ENCODE data around the gene SLMAP. TPM values are rescaled to one million over a fixed set of nuclear protein-coding genes. Genes with fewer than 3 reads are reported as not detected.
"Not testable (repeated sequence)": the region's sequence is repeated elsewhere in the genome, so short reads cannot be mapped to it uniquely, and the experiment has no call there.

SLMAP gene
- total RNA-seq, 3 donors from 2014 or later (not counting 1 experiment from before 2014, with no cell fraction given), result 79.4 to 98.6 (median 89.0) TPM

GRCh38 chr3:57876632-57877031, 120.5 kb downstream of the SLMAP start:
- 95% methylated on average over 2 of the region's 3 CpGs for WGBS (ENCODE audit: insufficient coverage)
- Histone ChIP-seq H3K27me3 (ENCODE audit: control insufficient read depth, insufficient read depth, low read length) (no peaks in the 10 kb centered on the region), H3K4me3 (ENCODE audit: low read length) (no peak overlapping the region), H3K9me3 (ENCODE audit: control insufficient read depth, insufficient read depth, low read length) (no peaks in the 10 kb centered on the region), H3K36me3 (ENCODE audit: control insufficient read depth, insufficient read depth, low read length) (peaks cover 8% of the 10 kb centered on the region), H3K27ac (ENCODE audit: low read length) (no peak overlapping the region), H3K4me1 (ENCODE audit: control insufficient read depth, insufficient read depth, low read length) (no peaks in the 10 kb centered on the region)
- no peak overlapping the region for H3K4me3 Mint-ChIP-seq
- no peak for ATAC-seq
- DNase-seq, result no peak
- no peak overlapping the region for H3K27ac Mint-ChIP-seq
- no peaks in the 10 kb centered on the region for H3K36me3 Mint-ChIP-seq
- TF ChIP-seq CTCF (IDR thresholded peaks at IDR 0.05), result no peak
- no peaks in the 10 kb centered on the region for H3K9me3 Mint-ChIP-seq
- intact Hi-C loops (cut with micrococcal nuclease), result no loop called here
- H3K27me3 Mint-ChIP-seq (ENCODE audit: low read depth in 2 of 2), result no peaks in the 10 kb centered on the region
- H3K4me1 Mint-ChIP-seq, result no peaks in the 10 kb centered on the region

DNA sequence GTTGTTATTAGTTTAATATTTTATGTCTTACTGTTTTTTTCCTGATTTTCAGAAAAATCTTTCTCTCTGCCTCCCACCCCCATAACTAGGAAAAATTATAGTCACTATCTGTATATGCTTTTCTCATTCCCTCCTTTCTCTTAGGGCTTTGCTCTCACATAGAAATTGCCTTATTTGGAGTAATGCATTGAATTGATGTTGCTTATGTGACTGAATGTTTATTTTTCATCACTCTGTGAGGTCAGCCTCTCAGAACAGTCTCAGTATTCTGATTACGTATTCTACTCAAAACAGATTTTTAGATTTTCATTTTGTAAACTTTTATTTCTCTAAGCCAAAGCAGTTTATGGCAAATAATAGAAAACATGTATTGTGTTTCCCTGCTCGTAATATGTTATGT, 121.0 kb downstream of the SLMAP start:
- H3K4me3 Mint-ChIP-seq, result no peak overlapping the region
- DNase-seq, result no peak
- H3K27ac Mint-ChIP-seq, result no peak overlapping the region

DNA sequence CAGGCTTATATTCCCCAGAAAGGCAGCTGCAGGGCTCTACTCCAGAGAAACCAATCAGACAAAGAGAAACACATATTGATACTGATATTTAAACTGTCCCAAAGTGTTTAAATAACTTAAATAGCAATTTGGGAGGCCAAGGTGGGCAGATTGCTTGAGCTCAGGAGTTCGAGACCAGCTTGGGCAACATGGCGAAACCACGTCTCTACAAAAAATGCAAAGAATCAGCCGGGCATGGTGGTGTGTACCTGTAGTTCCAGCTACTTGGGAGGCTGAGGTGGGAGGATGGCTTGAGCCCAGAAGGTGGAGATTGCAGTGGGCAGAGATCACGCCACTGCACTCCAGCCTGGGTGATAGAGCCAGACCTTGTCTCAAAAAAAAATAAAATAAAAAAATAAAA, 128.3 kb downstream of the SLMAP start:
- intact Hi-C loops (cut with micrococcal nuclease); H3K4me3 Mint-ChIP-seq; H3K4me1 ChIP-seq (ENCODE audit: control insufficient read depth, insufficient read depth, low read length); H3K36me3 Mint-ChIP-seq; H3K4me1 Mint-ChIP-seq; H3K27me3 ChIP-seq (ENCODE audit: control insufficient read depth, insufficient read depth, low read length); H3K36me3 ChIP-seq (ENCODE audit: control insufficient read depth, insufficient read depth, low read length); H3K4me3 ChIP-seq (ENCODE audit: low read length); H3K27me3 Mint-ChIP-seq (ENCODE audit: low read depth in 2 of 2); ATAC-seq; DNase-seq; H3K27ac Mint-ChIP-seq; H3K9me3 Mint-ChIP-seq; H3K9me3 ChIP-seq (ENCODE audit: control insufficient read depth, insufficient read depth, low read length); H3K27ac ChIP-seq (ENCODE audit: low read length): not testable (repeated sequence)
- 94% methylated on average over 5 of the region's 5 CpGs for WGBS (ENCODE audit: insufficient coverage)

More for the DNA sequence above, 121.0 kb downstream of the SLMAP start:
- no CpG with 5 or more reads among the region's 2 CpGs for WGBS (ENCODE audit: insufficient coverage)
- no peak for TF ChIP-seq CTCF (IDR thresholded peaks at IDR 0.05)
- Mint-ChIP-seq H3K4me1 (no peaks in the 10 kb centered on the region), H3K27me3 (ENCODE audit: low read depth in 2 of 2) (no peaks in the 10 kb centered on the region), H3K36me3 (no peaks in the 10 kb centered on the region), H3K9me3 (no peaks in the 10 kb centered on the region)
- Histone ChIP-seq H3K9me3 (ENCODE audit: control insufficient read depth, insufficient read depth, low read length) (no peaks in the 10 kb centered on the region), H3K36me3 (ENCODE audit: control insufficient read depth, insufficient read depth, low read length) (peaks cover 7% of the 10 kb centered on the region), H3K27ac (ENCODE audit: low read length) (no peak overlapping the region), H3K4me3 (ENCODE audit: low read length) (no peak overlapping the region), H3K27me3 (ENCODE audit: control insufficient read depth, insufficient read depth, low read length) (no peaks in the 10 kb centered on the region), H3K4me1 (ENCODE audit: control insufficient read depth, insufficient read depth, low read length) (no peaks in the 10 kb centered on the region)
- ATAC-seq, result no peak
- intact Hi-C loops (cut with micrococcal nuclease), result no loop called here

DNA sequence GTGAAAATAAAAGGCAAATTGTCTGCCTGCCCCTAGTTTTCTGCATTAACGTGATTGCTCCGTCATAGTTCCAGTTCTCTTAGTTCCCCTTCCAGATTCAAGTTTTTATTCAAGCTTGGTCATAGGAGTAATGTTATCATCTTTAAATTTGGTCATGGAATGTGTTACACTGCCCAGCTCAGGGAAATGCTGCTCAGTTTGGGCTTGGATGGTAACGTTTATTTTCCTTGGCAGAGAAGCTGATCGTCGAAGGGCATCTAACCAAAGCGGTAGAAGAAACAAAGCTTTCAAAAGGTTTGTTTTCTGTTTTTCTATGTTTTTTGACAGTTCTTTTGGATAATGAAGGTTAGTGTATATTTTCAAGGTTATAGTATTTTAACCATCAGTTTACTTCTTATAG, 133.7 kb downstream of the SLMAP start:
- H3K36me3 ChIP-seq (ENCODE audit: control insufficient read depth, insufficient read depth, low read length), result peaks cover 6% of the 10 kb centered on the region
- H3K4me1 ChIP-seq (ENCODE audit: control insufficient read depth, insufficient read depth, low read length), result no peaks in the 10 kb centered on the region
- no peak overlapping the region for H3K27ac Mint-ChIP-seq
- H3K4me3 Mint-ChIP-seq, result no peak overlapping the region
- H3K4me1 Mint-ChIP-seq, result no peaks in the 10 kb centered on the region
- no peaks in the 10 kb centered on the region for H3K27me3 ChIP-seq (ENCODE audit: control insufficient read depth, insufficient read depth, low read length)
- H3K27ac ChIP-seq (ENCODE audit: low read length), result no peak overlapping the region
- H3K4me3 ChIP-seq (ENCODE audit: low read length), result no peak overlapping the region
- H3K27me3 Mint-ChIP-seq (ENCODE audit: low read depth in 2 of 2), result no peaks in the 10 kb centered on the region
- H3K9me3 Mint-ChIP-seq, result no peaks in the 10 kb centered on the region
- intact Hi-C loops (cut with micrococcal nuclease), result no loop called here
- no peak for TF ChIP-seq CTCF (IDR thresholded peaks at IDR 0.05)
- H3K9me3 ChIP-seq (ENCODE audit: control insufficient read depth, insufficient read depth, low read length), result no peaks in the 10 kb centered on the region
- ATAC-seq, result no peak
- WGBS (ENCODE audit: insufficient coverage), result 98% methylated on average over 6 of the region's 6 CpGs
- no peak for DNase-seq
- H3K36me3 Mint-ChIP-seq, result no peaks in the 10 kb centered on the region
